Fibroblast of skin of abdomen (primary cell): Measurements from ENCODE around the gene PIGM.

Experiments used
- DNase-seq: peaks from one replicate; pipeline ENCODE4 v3.0.0-alpha.2; 2013

PIGM gene

GRCh38 chr1:160021376-160022074 is 10.3 kb downstream of the PIGM start:
- DNase-seq, result no peak

GRCh38 chr1:160020196-160020595 is 11.6 kb downstream of the PIGM start:
- DNase-seq, result no peak

GRCh38 chr1:160018900-160019299 is 12.9 kb downstream of the PIGM start:
- peak; percentile 52 for DNase-seq

GRCh38 chr1:160018347-160018746 is 13.4 kb downstream of the PIGM start:
- DNase-seq, result no peak

- DNase-seq, result no peak
These were observed 14.2 kb downstream of the PIGM start for GRCh38 chr1:160017592-160017991.

GRCh38 chr1:160011781-160012180 is 20.0 kb downstream of the PIGM start:
- DNase-seq, result no peak

- no peak for DNase-seq
These were observed 22.0 kb downstream of the PIGM start for GRCh38 chr1:160009801-160010200.

- DNase-seq, result no peak
These were observed 22.7 kb downstream of the PIGM start for GRCh38 chr1:160009081-160009480.

- no peak for DNase-seq
These were observed 24.1 kb downstream of the PIGM start for GRCh38 chr1:160007577-160008200.

GRCh38 chr1:160006312-160006940 is 25.4 kb downstream of the PIGM start:
- DNase-seq, result peak; percentile 60

GRCh38 chr1:160005070-160005469 is 26.7 kb downstream of the PIGM start:
- no peak for DNase-seq

GRCh38 chr1:160004425-160004824 is 27.4 kb downstream of the PIGM start:
- no peak for DNase-seq

GRCh38 chr1:160004001-160004400 is 27.8 kb downstream of the PIGM start:
- no peak for DNase-seq

GRCh38 chr1:160001440-160001839 is 30.4 kb downstream of the PIGM start:
- no peak for DNase-seq

GRCh38 chr1:159999204-159999603 is 32.6 kb downstream of the PIGM start:
- no peak for DNase-seq

GRCh38 chr1:159996653-159997052 is 35.1 kb downstream of the PIGM start:
- peak; percentile 93 for DNase-seq

- DNase-seq, result no peak
These were observed 36.9 kb downstream of the PIGM start for GRCh38 chr1:159994896-159995295.

- no peak for DNase-seq
These were observed 37.9 kb downstream of the PIGM start for GRCh38 chr1:159993911-159994310.

- DNase-seq, result no peak
These were observed 39.6 kb downstream of the PIGM start for GRCh38 chr1:159992161-159992560.

- DNase-seq, result no peak
These were observed 40.3 kb downstream of the PIGM start for GRCh38 chr1:159991513-159991912.

GRCh38 chr1:159990005-159990404 is 41.8 kb downstream of the PIGM start:
- DNase-seq, result no peak

GRCh38 chr1:159989581-159989980 is 42.2 kb downstream of the PIGM start:
- DNase-seq, result no peak

- DNase-seq, result no peak
These were observed 43.8 kb downstream of the PIGM start for GRCh38 chr1:159988006-159988405.

- no peak for DNase-seq
These were observed 44.6 kb downstream of the PIGM start for GRCh38 chr1:159987186-159987585.
